HT-29 (cell line): ENCODE results near the gene C9orf43. TPM values are rescaled to one million over a fixed set of nuclear protein-coding genes. Genes with fewer than 3 reads are reported as not detected.
"Not testable (repeated sequence)": the region's sequence is repeated elsewhere in the genome, so short reads cannot be mapped to it uniquely, and the experiment has no call there.

Experiments
- DNase-seq: peaks from one replicate; pipeline ENCODE4 v3.0.0-alpha.2; 2015; ENCODE audit warnings: low spot score
- total RNA-seq: library from RNA; depleted of rRNA; stranded (reverse); fragments of >200 nt; shearing (Covaris generic); gene quantifications from 2 replicates; pipeline ENCODE4 v1.2.3, GENCODE V29; 2014

C9orf43 gene
- total RNA-seq, 1 experiment from 2014 or later: 0.92 TPM

DNA sequence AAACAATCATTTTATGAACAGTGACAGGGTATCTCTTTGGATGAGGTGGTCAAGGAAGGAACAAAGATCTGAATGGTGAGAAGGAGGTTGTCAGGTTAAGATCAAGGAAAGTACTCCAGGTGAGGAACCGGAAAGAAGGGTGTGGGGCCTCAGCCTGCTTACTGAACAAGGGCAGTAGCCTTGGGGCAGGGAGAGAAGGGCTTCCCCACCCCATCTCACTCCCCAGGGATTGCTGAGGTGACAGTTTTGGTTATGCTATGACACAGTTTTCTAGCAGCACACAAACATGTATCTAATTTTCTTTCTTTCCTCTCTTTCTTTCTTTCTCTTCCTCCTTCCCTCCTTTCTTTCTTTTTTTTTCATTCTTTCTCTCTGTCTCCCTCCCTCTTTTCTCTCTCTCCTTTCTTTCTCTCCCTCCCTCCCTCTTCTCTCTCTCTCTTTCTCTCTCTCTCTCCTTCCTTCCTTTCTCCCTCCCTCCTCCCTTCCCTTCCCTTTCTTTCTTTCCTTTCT is 29.6 kb upstream of the C9orf43 start:
- DNase-seq: peak; percentile 44

DNA sequence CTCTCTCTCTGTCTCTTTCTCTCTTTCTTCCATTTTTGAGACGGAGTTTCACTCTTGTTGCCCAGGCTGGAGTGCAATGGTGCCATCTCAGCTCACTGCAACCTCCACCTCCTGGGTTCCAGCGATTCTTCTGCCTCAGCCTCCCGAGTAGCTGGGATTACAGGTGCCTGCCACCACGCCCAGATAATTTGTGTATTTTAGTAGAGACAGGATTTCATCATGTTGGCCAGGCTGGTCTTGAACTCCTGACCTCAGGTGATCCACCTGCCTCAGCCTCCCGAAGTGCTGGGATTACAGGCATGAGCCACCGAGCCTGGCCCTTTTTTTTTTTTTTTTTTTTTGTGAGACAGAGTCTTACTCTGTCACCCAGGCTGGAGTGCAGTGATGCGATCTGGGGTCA is 29.1 kb upstream of the C9orf43 start:
- DNase-seq: not testable (repeated sequence)

DNA sequence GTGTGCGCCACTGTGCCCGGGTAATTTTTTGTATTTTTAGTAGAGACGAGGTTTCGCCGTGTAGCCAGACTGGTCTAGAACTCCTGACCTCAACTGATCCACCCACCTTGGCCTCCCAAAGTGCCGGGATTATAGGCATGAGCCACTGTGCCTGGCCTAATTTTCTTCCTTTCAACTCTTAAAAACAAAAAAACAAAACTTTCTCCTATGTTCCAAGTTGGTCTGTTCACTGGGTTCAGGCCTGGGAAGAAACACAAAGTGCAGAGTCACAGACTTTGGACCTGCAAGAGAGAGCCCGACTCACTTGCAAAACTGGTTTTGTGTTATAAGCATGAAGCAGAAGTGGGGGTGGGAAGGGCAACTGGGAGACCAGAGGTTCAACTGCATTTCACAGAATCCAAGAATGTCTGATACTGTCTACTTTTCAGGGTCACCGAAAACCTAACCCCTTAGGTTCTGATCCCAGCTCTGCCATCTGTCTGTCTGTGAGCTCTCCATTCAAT is 28.6 kb upstream of the C9orf43 start:
- DNase-seq: peak; percentile 93

DNA sequence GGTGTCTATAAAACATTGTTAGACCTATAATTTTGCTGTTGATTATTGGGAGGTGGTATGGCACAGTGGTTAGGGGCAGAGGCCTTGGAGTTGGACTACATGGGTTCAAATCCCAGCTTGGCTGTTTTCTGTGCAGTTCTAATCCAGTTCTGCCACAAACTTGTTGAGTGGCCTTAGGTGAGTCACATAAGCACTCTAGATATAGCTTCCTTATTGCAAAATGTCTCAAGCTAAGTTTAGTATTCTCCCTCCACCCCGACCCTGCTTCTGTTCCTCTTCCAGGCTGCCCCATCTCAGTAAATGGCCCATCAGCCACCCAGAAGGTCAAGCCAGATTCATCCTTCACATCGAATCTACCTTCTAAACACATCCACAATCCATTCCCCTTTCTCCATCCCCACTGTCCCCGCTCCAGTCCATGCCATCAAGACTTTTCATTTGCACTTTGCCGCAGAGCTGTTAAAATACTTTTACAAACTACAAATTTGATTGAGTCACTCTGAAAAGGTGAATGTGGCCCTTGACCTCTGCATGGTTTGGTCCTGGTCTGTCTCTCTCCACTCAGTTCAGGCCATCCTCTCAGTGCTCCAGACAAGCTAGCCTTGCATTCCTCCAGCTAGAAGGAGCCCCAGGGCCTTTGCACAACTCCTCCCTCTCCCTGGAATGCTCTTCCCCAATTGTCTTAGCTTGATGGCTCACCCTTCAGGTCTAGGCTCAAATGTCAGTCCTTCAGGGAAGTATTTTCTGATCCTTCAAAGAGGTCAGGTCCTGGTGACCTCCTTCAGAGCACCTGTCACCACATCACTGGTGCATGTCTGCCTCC is 23.8 kb upstream of the C9orf43 start:
- no peak for DNase-seq

DNA sequence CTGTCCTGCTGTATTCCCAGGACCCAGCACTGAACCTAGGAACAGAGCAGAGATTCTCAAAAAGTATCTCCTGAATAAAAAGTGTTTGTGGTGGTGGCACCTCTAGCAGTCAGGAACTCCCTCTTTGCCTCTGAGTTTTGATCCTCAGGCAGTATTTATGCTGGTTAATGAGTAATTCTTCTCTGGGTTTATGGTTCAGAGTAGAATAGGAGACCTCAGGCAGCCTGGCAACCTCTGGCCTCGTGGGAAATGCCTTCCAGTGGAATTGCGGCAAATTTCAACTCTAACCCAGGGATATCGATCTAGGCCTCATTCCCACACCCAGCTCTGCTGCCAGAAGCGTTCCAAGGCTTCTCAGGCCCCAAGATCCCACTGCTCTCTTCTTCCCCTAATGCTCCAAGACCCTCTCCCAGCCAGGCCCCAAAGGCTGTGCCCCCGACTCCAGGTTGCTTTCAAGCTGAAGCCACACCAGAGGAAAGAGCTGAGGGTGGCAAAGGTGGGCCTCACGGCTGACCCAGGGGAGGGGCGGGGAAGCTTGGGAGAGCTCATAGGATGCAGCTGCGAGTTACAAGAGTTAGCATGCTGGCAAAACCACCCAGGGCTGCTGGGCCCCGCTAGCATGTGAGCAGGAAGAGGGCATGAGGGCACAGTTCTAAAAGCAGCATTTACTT is 22.9 kb upstream of the C9orf43 start:
- DNase-seq: peak; percentile 84

DNA sequence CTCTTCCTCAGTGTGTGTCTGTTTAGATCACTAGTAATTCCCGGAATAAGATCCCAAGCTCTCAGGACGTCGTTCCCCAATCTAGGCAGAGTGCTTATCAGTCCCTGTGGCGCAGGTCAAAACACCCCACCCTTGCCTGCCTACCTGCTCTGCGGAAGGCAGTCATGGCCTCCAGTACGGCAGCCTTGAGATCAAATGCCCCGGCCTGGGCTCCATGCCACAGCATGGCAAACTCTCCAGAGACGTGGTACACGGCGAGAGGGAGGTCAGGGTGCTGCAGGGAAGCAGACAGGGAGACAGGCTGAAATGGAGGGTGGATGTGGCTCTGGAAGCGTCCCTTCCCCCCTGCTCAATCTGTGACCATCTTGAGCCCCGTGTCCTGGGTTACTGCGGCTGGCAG is 21.7 kb upstream of the C9orf43 start:
- no peak for DNase-seq

DNA sequence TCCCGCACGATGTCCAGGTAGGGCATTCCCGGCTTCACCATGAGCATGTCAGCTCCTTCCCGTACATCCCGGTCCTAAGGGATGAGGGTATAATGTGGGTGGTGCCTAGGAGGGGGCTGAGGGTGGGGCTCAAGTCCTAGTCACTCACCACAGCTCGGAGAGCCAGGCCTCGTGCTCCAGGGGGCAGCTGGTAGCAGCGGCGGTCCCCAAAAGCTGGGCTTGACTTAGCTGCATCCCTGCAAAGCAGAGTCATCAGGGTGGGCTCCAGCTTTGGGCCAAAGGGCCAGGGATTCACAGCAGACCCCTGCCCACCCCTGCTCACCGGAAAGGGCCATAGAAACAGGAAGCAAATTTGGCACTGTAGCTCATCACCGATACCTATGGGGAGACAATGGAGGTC is 21.1 kb upstream of the C9orf43 start:
- DNase-seq: no peak

DNA sequence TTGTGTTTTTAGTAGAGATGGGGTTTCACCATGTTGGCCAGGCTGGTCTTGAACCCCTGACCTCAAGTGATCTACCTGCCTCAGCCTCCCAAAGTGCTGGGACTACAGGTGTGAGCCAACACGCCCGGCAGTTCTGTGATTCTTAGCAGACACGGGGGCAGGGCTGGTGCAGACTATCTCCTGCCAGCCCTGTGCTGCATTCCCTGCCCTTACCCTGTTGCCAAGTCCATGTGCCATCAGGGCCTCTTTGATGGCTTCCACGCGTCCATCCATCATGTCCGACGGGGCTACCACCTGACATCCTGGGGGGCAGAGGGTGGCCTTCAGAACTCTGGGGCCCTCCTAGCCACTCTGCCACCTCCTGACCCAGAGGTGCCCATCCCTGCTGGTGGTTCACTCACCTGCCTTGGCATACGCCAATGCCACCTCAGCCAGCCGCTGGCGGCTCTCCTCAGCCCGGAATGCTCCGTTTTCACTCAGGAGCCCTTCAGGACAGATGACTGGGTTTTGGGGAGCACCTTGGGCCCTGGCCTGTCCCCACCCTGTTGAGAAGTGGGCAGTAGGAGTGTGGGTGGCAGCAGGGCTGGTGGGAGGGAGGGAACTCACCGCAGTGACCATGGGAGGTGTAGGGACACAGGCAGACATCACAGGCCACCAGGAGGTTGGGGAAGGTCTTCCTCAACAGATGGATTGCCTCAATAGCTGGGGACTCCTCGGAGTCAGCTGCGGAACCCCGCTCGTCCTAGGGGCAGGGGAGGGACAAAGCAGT is 20.2 kb upstream of the C9orf43 start:
- no peak for DNase-seq

DNA sequence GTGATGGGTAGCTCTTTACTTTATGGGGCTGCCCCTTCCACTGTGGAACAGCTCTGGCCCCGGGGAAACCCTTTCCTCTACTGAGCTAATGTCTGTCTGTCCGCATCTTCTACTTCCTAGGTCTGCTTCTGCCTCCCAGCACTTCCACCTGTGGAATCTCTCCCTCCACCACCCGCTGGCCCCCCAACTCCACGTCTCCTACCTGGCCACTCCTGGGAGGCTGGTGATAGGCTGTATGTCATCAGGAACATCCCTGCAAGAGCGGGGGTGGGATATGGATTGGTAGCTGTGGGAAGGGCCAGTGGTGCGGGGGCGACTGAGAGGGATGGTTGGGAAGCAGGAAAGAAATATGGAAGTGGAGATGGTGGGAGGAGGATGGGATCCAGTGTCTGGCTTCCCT is 18.6 kb upstream of the C9orf43 start:
- no peak for DNase-seq

DNA sequence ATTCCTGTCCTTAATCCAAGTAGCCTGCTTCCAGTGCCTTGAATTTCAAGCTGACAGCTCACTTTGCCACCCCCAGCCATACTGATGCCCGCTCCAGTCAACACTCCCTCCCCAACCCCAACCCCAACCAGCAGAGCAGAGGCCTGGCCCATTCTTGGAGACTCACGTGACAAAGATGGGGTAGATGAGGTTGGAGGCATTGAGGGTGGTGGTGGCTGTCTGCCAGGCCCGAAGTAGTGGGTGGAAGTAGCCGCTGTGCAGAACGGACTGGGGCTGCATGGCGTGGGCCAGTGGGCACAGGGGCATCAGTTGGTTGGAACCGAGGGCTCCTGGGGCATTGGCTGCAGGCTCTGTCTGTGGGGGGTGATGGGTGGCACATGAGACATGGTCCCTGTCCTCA is 17.3 kb upstream of the C9orf43 start:
- no peak for DNase-seq

DNA sequence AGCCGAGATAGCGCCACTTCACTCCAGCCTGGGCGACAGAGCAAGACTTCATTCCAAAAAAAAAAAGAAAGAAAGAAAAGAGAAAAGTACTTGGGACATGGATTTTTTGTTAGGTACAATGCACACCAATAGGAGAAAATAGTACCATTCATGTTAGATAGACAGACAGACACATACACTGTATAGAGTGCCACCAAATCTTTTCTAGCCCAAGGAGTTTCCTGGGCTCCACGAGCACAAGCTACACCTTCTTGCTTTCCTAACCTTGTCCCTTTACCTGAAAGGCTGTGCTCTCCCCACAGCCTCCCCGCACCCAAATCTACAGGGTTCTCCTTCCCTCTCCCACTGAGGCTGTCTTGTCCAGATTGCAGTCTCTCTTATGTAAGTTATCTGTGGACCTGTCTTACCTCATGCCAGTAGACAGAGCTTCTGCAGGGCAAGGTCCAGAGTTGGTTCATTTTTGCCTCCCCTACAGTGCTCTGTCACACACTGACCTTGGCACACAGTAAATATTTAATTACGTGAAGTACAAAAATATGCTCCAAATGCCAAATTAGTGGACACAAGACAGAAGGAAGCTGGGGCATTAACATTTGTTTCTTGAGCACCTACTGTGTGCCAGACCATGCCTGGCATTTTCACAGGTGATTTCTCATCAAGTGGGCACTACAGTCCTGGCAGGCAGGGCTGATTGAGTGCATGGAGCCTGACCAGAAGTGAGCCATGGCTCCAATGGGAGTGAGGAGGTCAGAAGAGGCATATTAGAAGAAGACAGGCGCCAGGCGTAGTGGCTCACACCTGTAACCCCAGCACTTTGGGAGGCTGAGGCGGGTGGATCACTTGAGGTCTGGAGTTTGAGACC is 15.3 kb upstream of the C9orf43 start:
- no peak for DNase-seq

DNA sequence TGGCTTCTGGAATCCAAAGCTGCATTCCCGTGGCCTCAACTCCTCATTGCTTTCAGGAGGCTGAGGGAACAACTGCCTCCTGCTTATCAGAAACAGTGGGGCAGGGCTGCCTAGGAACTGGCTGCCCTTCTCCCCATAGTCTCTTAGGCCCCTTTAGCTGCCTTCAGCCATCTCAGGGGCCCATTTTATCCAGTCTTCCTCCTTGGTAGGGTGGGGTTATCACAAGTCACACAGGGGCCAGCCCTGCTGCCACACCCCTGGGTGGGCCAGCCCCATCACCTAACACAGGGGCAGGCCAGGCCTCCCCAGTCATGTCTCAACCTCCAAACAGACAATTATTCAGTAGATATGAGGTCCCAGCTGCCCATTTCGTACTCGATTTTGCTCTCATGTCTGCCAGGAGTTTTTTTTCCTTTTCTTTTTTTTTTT is 13.3 kb upstream of the C9orf43 start:
- DNase-seq: no peak

DNA sequence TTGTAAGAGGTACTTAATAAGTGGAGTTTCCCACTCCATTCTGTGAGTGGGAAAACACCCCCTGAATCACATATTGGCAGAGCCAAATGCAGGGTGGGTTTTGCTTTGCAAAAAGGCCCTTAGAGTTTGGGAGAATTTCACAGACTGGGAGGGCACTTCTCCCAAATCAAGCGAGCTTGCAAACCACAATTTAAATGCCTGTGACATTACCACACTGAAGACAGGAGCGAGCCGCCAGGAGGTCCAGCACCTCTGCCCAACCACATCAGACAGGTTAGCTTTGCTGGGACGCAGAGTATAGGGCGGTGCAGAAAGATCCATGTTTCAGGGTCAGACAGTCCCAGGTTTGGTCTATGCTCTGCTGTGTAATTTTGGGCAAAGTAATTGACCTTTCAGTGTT is 11.8 kb upstream of the C9orf43 start:
- no peak for DNase-seq

DNA sequence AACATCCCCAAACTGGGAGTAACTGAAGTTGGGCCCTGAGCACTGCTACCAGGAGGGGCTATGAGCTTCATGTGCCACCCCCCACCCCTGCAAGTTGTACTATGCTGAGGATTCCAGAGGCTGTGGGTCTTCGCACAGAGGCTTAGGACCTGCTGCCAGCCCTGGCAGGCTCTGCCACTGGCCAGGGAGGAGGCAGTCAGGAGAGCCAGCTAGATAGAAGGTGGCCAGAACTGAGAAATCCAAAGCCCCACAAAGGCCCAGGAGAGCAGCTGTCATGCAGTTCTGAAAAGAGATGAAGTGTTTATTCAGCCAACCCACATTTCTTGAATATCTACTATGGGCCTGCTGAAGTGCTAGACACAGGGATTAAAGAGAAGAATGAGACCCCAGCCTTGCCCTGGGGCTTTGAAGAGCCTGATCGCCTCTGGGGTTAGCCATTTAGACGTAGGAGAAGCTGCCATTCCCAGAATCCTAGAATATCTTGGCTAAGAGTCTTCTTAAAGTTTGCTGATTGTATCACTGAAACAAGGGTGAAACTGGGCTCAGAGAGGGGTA is 10.8 kb upstream of the C9orf43 start:
- DNase-seq: no peak

DNA sequence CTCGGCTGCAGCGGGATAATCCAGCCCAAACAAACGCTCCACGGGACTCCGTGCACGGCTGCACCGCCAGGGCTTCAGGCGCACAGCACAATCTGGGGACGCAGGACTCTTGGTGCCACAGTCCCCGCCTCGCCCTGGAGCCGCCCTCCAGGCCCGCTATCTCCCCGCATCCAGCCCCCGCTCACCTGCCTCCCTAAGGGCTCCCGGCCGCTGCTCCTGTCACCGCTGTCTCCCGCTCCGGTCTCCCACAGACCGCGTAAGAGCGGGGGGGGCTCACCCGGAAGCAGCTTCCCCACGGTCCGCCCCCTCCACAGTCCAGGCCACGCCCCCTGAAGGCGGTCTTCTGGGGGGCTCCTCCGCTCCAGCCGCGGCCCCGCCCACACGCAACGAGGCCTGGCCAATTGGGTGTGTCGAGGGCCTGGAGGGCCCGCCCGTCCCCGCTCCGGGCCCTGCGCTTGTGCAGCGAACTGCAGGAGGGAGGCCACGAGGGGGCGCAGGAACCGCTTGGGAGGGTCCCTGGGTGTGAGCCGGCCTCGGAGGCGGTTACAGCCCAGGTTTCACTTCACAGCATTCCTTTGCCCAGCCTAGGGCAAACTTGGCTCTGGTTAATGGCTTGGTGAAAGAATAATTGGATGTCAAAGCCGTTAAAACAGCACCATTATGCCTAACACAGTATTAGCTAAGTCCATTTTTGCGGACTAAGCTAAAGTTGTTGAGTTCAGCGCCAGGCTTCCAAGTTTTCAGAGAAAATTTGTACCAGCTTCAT is 9.3 kb upstream of the C9orf43 start, which contains the start of gene ALAD:
ALAD (minus strand) TSS at position 258 of the 766 bp plus-strand sequence. CDS start 7,725 bp downstream, outside the sequence.
- peak; percentile 98 for DNase-seq

DNA sequence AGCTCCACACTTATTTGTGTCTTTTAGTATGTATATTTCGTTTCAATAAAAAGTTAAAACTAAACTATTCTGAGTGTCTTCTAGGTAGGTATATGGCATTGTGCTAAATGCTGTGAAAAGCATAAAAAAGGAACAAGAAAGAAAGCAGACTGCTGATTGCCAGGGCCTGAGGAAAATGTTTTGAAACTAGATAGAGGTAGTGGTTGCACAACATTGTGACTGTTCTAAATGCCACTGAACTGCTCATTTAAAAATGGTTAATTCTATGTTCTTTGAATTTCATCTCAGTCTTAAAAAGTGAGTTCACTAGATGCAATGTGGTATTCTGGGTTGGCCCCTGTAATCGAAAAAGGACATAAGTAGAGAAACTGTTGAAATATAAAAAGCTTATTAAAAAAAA is 6.9 kb upstream of the C9orf43 start:
- DNase-seq: no peak

DNA sequence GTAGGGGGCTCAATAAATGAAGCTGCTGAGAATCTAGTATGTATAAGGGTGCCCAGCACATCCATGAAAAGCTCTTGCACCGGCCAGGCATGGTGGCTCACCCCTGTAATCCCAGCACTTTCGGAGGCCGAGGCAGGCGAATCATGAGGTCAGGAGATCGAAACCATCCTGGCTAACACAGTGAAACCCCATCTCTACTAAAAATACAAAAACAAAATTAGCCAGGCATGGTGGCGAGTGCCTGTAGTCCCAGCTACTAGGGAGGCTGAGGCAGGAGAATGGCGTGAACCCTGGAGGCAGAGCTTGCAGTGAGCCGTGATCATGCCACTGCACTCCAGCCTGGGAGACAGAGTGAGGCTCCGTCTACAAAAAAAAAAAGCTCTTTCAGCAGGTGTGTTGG is 4.2 kb upstream of the C9orf43 start:
- not testable (repeated sequence) for DNase-seq

DNA sequence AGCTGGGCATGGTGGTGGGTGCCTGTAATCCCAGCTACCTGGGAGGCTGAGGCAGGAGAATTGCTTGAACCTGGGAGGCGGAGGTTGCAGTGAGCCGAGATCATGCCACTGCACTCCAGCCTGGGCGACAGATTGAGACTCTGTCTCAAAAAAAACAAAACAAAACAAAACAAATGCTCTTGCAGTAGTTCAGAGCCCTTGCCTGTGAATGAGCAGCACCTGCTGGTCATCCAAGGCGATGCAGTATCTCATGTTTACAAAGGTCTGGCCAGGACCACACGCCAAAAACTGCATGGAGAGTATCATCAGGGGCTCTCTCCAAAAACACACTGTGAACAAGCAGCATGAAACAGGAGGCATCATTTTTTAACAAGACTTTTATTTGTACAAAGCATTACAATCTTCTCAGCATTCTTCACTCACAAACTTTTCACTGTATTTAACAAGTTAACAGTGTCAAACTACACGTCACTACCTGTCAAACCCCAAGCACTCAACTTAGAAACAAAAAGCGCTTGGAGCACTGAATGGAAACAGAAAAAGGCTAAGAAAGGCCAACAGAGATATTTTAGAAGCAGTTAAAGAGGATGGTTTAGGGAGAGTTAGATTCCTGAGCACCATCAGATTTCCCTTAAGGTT is 3.6 kb upstream of the C9orf43 start:
- DNase-seq: peak; percentile 72

DNA sequence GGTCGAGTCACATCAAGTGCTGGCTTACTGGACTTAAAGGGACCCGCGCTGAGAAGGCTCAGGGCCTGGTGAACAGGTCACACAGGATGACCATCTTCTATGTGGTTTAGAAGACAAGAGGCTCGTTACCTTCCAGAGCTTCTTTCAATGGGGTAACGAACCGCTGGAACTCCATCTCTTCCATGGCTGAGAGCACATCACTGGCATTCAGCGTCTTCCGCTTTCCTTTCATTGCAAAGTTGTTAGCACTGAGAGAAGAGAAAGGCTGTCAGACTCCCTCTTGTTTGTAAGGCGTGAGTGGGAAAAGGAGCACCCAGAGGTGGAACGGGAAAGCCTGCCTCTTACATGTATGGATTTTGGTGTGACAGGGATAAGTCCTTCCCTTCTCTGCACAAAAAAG is 1.1 kb upstream of the C9orf43 start:
- peak; percentile 9 for DNase-seq
